ENCODE data around the gene AVPR2.
A peak's percentile ranks its signal among the peaks of the same experiment; 100 is the strongest.

The AVPR2 gene

GRCh38 chrX:153886915-153887314 lies 17.6 kb upstream of the AVPR2 start:
- no peak for DNase-seq

- no peak for DNase-seq
Observed at GRCh38 chrX:153887385-153887784, 17.1 kb upstream of the AVPR2 start.

- DNase-seq: no peak
Observed at GRCh38 chrX:153888344-153888743, 16.1 kb upstream of the AVPR2 start.

GRCh38 chrX:153889123-153889522 lies 15.3 kb upstream of the AVPR2 start:
- DNase-seq: no peak

GRCh38 chrX:153897899-153898298 lies 6.6 kb upstream of the AVPR2 start:
- no peak for DNase-seq

GRCh38 chrX:153900831-153901752 lies 3.4 kb upstream of the AVPR2 start:
- peak; percentile 70 for DNase-seq

GRCh38 chrX:153901753-153902140 lies 2.7 kb upstream of the AVPR2 start:
- no peak for DNase-seq

GRCh38 chrX:153902385-153902784 lies 2.1 kb upstream of the AVPR2 start:
- DNase-seq: no peak

GRCh38 chrX:153903238-153903980 lies 1.1 kb upstream of the AVPR2 start:
- no peak for DNase-seq

GRCh38 chrX:153905481-153906095 lies 1.1 kb downstream of the AVPR2 start:
- no peak for DNase-seq

- peak; percentile 31 for DNase-seq
Observed at GRCh38 chrX:153906126-153906917, 1.8 kb downstream of the AVPR2 start.

- no peak for DNase-seq
Observed at GRCh38 chrX:153907456-153907855, 3.0 kb downstream of the AVPR2 start.

GRCh38 chrX:153908219-153908860 lies 3.9 kb downstream of the AVPR2 start:
- DNase-seq: no peak

- no peak for DNase-seq
Observed at GRCh38 chrX:153909024-153909979, 4.8 kb downstream of the AVPR2 start.

- no peak for DNase-seq
Observed at GRCh38 chrX:153909980-153910360, 5.5 kb downstream of the AVPR2 start.

GRCh38 chrX:153910446-153910845 lies 6.0 kb downstream of the AVPR2 start:
- DNase-seq: no peak

GRCh38 chrX:153911798-153912197 lies 7.3 kb downstream of the AVPR2 start:
- DNase-seq: no peak

- no peak for DNase-seq
Observed at GRCh38 chrX:153913211-153913610, 8.7 kb downstream of the AVPR2 start.

GRCh38 chrX:153913701-153914100 lies 9.2 kb downstream of the AVPR2 start:
- DNase-seq: no peak

GRCh38 chrX:153917869-153918268 lies 13.4 kb downstream of the AVPR2 start:
- no peak for DNase-seq

- DNase-seq: no peak
Observed at GRCh38 chrX:153919281-153919680, 14.8 kb downstream of the AVPR2 start.
